ENCODE data around the gene UBR4.

- TF ChIP-seq, protein P1, sequence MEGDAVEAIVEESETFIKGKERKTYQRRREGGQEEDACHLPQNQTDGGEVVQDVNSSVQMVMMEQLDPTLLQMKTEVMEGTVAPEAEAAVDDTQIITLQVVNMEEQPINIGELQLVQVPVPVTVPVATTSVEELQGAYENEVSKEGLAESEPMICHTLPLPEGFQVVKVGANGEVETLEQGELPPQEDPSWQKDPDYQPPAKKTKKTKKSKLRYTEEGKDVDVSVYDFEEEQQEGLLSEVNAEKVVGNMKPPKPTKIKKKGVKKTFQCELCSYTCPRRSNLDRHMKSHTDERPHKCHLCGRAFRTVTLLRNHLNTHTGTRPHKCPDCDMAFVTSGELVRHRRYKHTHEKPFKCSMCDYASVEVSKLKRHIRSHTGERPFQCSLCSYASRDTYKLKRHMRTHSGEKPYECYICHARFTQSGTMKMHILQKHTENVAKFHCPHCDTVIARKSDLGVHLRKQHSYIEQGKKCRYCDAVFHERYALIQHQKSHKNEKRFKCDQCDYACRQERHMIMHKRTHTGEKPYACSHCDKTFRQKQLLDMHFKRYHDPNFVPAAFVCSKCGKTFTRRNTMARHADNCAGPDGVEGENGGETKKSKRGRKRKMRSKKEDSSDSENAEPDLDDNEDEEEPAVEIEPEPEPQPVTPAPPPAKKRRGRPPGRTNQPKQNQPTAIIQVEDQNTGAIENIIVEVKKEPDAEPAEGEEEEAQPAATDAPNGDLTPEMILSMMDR (IDR thresholded peaks at IDR 0.05; ENCODE audit: low read depth, low read length) = no peak
- TF ChIP-seq POLR2A (IDR thresholded peaks at IDR 0.05; ENCODE audit: extremely low read depth, insufficient read length) = no peak
Observed at GRCh38 chr1:19061798-19062197, 148.3 kb downstream of the UBR4 start.
